CD4-positive, CD25-positive, alpha-beta regulatory T cell (primary cell): ENCODE results near the gene CPXM2. TPM values are rescaled to one million over a fixed set of nuclear protein-coding genes. Genes with fewer than 3 reads are reported as not detected.
A peak's percentile ranks its signal among the peaks of the same experiment; 100 is the strongest.

Source experiments
- ATAC-seq, 2 donors: fragments of 150-1000 bp; cut with Tn5 transposase; one replicate each; pipeline ENCODE4 v1.10.0; 2021; ENCODE audit warnings: low read depth in 2 of 2, moderate number of reproducible peaks in 2 of 2, moderate library complexity in 1 of 2
- DNase-seq, 3 donors: peaks; one replicate each; pipeline versions ENCODE4 v3.0.0 to v3.0.0-alpha.2; 2012 to 2022; ENCODE audit warnings: mixed read lengths in 1 of 3
- H3K27ac ChIP-seq: one replicate; pipeline ENCODE4 v1.7.0; 2013; ENCODE audit warnings: mild to moderate bottlenecking, low read length; ENCODE audit not compliant: insufficient read depth, poor library complexity, severe bottlenecking
- H3K27me3 ChIP-seq: one replicate; pipeline ENCODE4 v1.7.0; 2013; ENCODE audit warnings: low read length; ENCODE audit not compliant: control insufficient read depth, insufficient read depth
- H3K36me3 ChIP-seq: one replicate; pipeline ENCODE4 v1.7.0; 2013; ENCODE audit warnings: mild to moderate bottlenecking, low read length, moderate library complexity; ENCODE audit not compliant: control insufficient read depth, insufficient read depth
- H3K4me1 ChIP-seq: 2 replicates; pipeline ENCODE4 v1.7.0; 2013; ENCODE audit warnings: mild to moderate bottlenecking, low read length; ENCODE audit not compliant: insufficient read depth, control insufficient read depth, poor library complexity, severe bottlenecking
- H3K4me3 ChIP-seq: one replicate; pipeline ENCODE4 v1.7.0; 2013; ENCODE audit warnings: low read depth, mild to moderate bottlenecking, low read length, moderate library complexity
- H3K9me3 ChIP-seq, 2 experiments: 1 replicate in 1 of 2; 2 replicates in 1 of 2; pipeline ENCODE4 v1.7.0; 2013; ENCODE audit warnings: low read length in 2 of 2, mild to moderate bottlenecking in 1 of 2, moderate library complexity in 1 of 2; ENCODE audit not compliant: control insufficient read depth in 2 of 2
- H3K27ac Mint-ChIP-seq, 3 donors: one replicate each; pipeline ENCODE4 v1.8.0; 2020 to 2022; ENCODE audit warnings: mild to moderate bottlenecking in 3 of 3, mixed read lengths in 3 of 3, moderate library complexity in 2 of 3
- H3K27me3 Mint-ChIP-seq: one replicate; pipeline ENCODE4 v1.8.0; 2022; ENCODE audit warnings: mild to moderate bottlenecking, mixed read lengths
- H3K36me3 Mint-ChIP-seq: one replicate; pipeline ENCODE4 v1.8.0; 2020; ENCODE audit warnings: mixed read lengths
- H3K4me1 Mint-ChIP-seq, 4 donors: one replicate each; pipeline ENCODE4 v1.8.0; 2020 to 2022; ENCODE audit warnings: mixed read lengths in 4 of 4, mild to moderate bottlenecking in 1 of 4
- H3K4me3 Mint-ChIP-seq, 4 donors: one replicate each; pipeline ENCODE4 v1.8.0; 2020 to 2022; ENCODE audit warnings: mild to moderate bottlenecking in 4 of 4, mixed read lengths in 4 of 4, moderate library complexity in 3 of 4
- H3K9me3 Mint-ChIP-seq, 7 donors: one replicate each; pipeline ENCODE4 v1.8.0; 2020 to 2022; ENCODE audit warnings: mixed read lengths in 7 of 7, mild to moderate bottlenecking in 3 of 7, moderate library complexity in 2 of 7
- polyA plus RNA-seq, 4 donors: library from polyadenylated mRNA; unstranded; fragments of 300-500 nt; fragmentation: Illumina TruSeq; gene quantifications; one replicate each; pipeline ENCODE4 v1.2.3, GENCODE V29; 2021
- total RNA-seq: library from RNA; stranded (reverse); gene quantifications from one replicate; pipeline ENCODE4 v1.2.3, GENCODE V29; 2022

Gene CPXM2
- total RNA-seq: not detected
- polyA plus RNA-seq: not detected

- Histone ChIP-seq H3K4me1 (no peaks in the 10 kb centered on the region), H3K27me3 (no peaks in the 10 kb centered on the region), H3K4me3 (no peak within 1 kb of the TSS), H3K9me3 (no peaks in the 10 kb centered on the region), H3K27ac (no peak within 1 kb of the TSS), H3K36me3 (no peaks in the 10 kb centered on the region)
- peaks cover 0 to 4% (median 0%) of the 10 kb centered on the region in 4 donors for H3K4me1 Mint-ChIP-seq
- no peak within 1 kb of the TSS for H3K4me3 Mint-ChIP-seq
- H3K36me3 Mint-ChIP-seq: no peaks in the 10 kb centered on the region
- no peak for ATAC-seq
- DNase-seq: no peak
- H3K27me3 Mint-ChIP-seq: peaks cover 29% of the 10 kb centered on the region
- no peaks in the 10 kb centered on the region for H3K9me3 Mint-ChIP-seq
- no peak within 1 kb of the TSS for H3K27ac Mint-ChIP-seq
Measured at GRCh38 chr10:123891144-123892071, at the start of gene CPXM2. Gene CPXM2, minus strand, starts transcription at chr10:123891807. Its CDS starts 148 bp downstream, at chr10:123891659.

- ATAC-seq: no peak
- Histone ChIP-seq H3K4me3 (no peak overlapping the region), H3K27ac (no peak overlapping the region), H3K36me3 (no peaks in the 10 kb centered on the region), H3K4me1 (no peaks in the 10 kb centered on the region), H3K27me3 (no peaks in the 10 kb centered on the region), H3K9me3 (no peaks in the 10 kb centered on the region)
- H3K4me1 Mint-ChIP-seq: peaks cover 0 to 2% (median 0%) of the 10 kb centered on the region in 4 donors
- H3K27ac Mint-ChIP-seq: no peak overlapping the region
- H3K27me3 Mint-ChIP-seq: no peaks in the 10 kb centered on the region
- no peak for DNase-seq
- no peak overlapping the region for H3K4me3 Mint-ChIP-seq
- H3K36me3 Mint-ChIP-seq: no peaks in the 10 kb centered on the region
- peaks cover 0 to 7% (median 2%) of the 10 kb centered on the region in 7 donors for H3K9me3 Mint-ChIP-seq
Measured at GRCh38 chr10:123939591-123939990, 48.0 kb upstream of the CPXM2 start.

DNA sequence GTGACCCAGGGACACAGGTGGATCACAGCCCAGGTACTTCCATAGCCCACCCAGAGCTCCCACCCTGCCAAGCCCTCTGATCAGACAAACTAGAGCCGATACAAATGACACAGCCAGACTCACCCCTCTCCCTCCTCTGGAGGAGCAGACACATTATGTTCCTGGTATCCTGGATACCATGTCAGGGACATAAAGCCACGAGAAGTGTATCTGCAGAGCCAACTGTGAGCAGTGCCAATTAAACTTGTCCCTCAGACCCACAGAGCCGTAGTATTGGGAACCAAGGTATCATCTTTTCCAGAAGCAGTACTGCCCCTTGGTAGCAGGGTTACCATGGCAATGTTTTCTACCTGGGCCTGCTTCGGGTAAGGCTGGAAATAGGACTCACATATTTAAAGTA lies 47.3 kb upstream of the CPXM2 start:
- Histone ChIP-seq H3K27me3 (no peaks in the 10 kb centered on the region), H3K4me3 (no peak overlapping the region), H3K27ac (no peak overlapping the region), H3K9me3 (no peaks in the 10 kb centered on the region), H3K4me1 (no peaks in the 10 kb centered on the region), H3K36me3 (no peaks in the 10 kb centered on the region)
- peaks cover 0 to 7% (median 2%) of the 10 kb centered on the region in 7 donors for H3K9me3 Mint-ChIP-seq
- no peak overlapping the region for H3K27ac Mint-ChIP-seq
- ATAC-seq (no peak), DNase-seq (no peak)
- peaks cover 0 to 2% (median 0%) of the 10 kb centered on the region in 4 donors for H3K4me1 Mint-ChIP-seq
- H3K27me3 Mint-ChIP-seq: no peaks in the 10 kb centered on the region
- no peaks in the 10 kb centered on the region for H3K36me3 Mint-ChIP-seq
- no peak overlapping the region for H3K4me3 Mint-ChIP-seq

DNA sequence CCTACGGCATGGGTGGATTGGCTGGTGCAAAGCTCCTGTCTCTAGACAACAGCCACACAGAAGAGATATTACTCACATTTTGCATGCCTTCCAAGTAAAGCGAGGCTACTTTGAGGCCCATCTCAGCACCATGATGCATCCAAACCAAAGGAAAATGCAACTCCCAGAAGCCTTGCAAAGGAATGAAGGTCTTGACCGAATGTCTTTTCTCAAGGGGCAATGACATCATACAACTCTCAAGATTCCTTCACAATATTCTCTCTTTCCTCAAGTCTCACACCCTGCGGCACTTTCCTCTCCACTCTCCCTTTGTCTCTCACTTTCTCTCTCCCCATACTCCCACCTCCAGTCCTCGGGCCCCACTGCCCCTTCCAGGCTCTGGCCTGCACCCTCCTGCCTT lies 44.8 kb upstream of the CPXM2 start:
- Histone ChIP-seq H3K4me1 (no peaks in the 10 kb centered on the region), H3K36me3 (no peaks in the 10 kb centered on the region), H3K9me3 (no peaks in the 10 kb centered on the region), H3K27ac (no peak overlapping the region), H3K27me3 (no peaks in the 10 kb centered on the region), H3K4me3 (no peak overlapping the region)
- no peak overlapping the region for H3K27ac Mint-ChIP-seq
- H3K36me3 Mint-ChIP-seq: no peaks in the 10 kb centered on the region
- peaks cover 0 to 2% (median 0%) of the 10 kb centered on the region in 4 donors for H3K4me1 Mint-ChIP-seq
- DNase-seq: no peak
- peaks cover under 1 to 10% (median 3%) of the 10 kb centered on the region in 7 donors for H3K9me3 Mint-ChIP-seq
- no peak for ATAC-seq
- H3K27me3 Mint-ChIP-seq: peaks cover 4% of the 10 kb centered on the region
- H3K4me3 Mint-ChIP-seq: no peak overlapping the region

GRCh38 chr10:123935680-123936079 lies 44.1 kb upstream of the CPXM2 start:
- Mint-ChIP-seq H3K27ac (peak overlapping the region in 1 of 3 donors; percentile 3), H3K9me3 (peaks cover 2 to 15% (median 7%) of the 10 kb centered on the region in 7 donors), H3K4me1 (peaks cover 0 to 2% (median 0%) of the 10 kb centered on the region in 4 donors), H3K27me3 (peaks cover 4% of the 10 kb centered on the region), H3K36me3 (no peaks in the 10 kb centered on the region), H3K4me3 (no peak overlapping the region)
- H3K27me3 ChIP-seq: no peaks in the 10 kb centered on the region
- DNase-seq (no peak), ATAC-seq (no peak)
- no peaks in the 10 kb centered on the region for H3K4me1 ChIP-seq
- no peak overlapping the region for H3K27ac ChIP-seq
- no peak overlapping the region for H3K4me3 ChIP-seq
- no peaks in the 10 kb centered on the region for H3K36me3 ChIP-seq
- no peaks in the 10 kb centered on the region for H3K9me3 ChIP-seq

- no peaks in the 10 kb centered on the region for H3K36me3 ChIP-seq
- H3K4me1 Mint-ChIP-seq: peaks cover 0 to 2% (median 0%) of the 10 kb centered on the region in 4 donors
- no peaks in the 10 kb centered on the region for H3K27me3 ChIP-seq
- no peak overlapping the region for H3K4me3 Mint-ChIP-seq
- DNase-seq: peak in 1 of 3 donors; percentile 27
- no peaks in the 10 kb centered on the region for H3K9me3 ChIP-seq
- ATAC-seq: no peak
- H3K27ac ChIP-seq: no peak overlapping the region
- H3K36me3 Mint-ChIP-seq: no peaks in the 10 kb centered on the region
- peaks cover 4% of the 10 kb centered on the region for H3K27me3 Mint-ChIP-seq
- no peak overlapping the region for H3K4me3 ChIP-seq
- H3K9me3 Mint-ChIP-seq: peaks cover 2 to 17% (median 7%) of the 10 kb centered on the region in 7 donors
- peak overlapping the region in 1 of 3 donors; percentile 30 for H3K27ac Mint-ChIP-seq
- H3K4me1 ChIP-seq: no peaks in the 10 kb centered on the region
Measured at GRCh38 chr10:123934846-123935245, 43.2 kb upstream of the CPXM2 start.

DNA sequence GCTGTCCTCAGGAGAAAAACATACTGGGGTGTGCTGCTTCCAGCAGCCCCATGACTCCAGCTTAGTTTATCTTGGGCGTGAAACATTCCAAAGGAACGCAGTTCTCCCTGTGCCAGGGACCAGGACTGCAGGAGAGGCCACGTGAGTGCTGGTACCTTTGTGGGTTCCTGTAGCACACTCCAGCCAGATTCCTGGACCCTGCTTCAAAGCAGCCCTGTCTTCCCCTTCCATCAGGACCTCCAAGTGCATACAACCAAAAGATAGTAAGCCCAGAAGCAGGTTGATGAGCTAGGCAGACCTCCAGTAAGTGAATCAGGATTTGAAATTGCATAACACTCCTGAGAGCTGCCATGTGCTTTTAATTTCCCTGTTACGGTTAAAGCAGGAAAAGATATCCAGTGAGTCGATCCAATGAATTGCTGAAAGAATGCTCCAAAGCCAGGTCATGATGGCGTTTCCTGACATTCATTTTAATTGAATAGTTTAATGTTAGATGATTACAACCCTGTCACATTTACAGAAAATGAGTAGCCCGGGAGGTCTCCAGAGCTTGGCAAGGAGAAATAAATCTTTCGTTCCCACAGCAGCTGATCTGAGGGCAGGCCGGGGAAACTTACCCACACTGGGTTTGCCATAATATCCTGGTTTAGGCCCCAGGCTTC lies 38.9 kb upstream of the CPXM2 start:
- Mint-ChIP-seq H3K4me3 (no peak overlapping the region), H3K36me3 (no peaks in the 10 kb centered on the region), H3K27ac (no peak overlapping the region), H3K27me3 (peaks cover 4% of the 10 kb centered on the region), H3K4me1 (no peaks in the 10 kb centered on the region), H3K9me3 (peaks cover 1 to 22% (median 7%) of the 10 kb centered on the region in 7 donors)
- no peak for ATAC-seq
- Histone ChIP-seq H3K36me3 (no peaks in the 10 kb centered on the region), H3K4me3 (no peak overlapping the region), H3K4me1 (no peaks in the 10 kb centered on the region), H3K27me3 (no peaks in the 10 kb centered on the region), H3K27ac (no peak overlapping the region), H3K9me3 (peaks cover 0 to 5% of the 10 kb centered on the region in 2 experiments)
- no peak for DNase-seq
